TTC549 (cell line): ENCODE data around the gene ACVR1B.

ENCODE experiments used
- FAIRE-seq: peaks from 2 replicates; lab custom pipeline; 2012; peaks lifted over from hg19 to GRCh38; lab: Jason Lieb, UNC

Gene ACVR1B

GRCh38 chr12:51944608-51945233 lies 6.8 kb upstream of the ACVR1B start:
- FAIRE-seq: no peak

GRCh38 chr12:51947246-51947996 lies 4.1 kb upstream of the ACVR1B start:
- FAIRE-seq: no peak

GRCh38 chr12:51948066-51948465 lies 3.4 kb upstream of the ACVR1B start:
- FAIRE-seq: no peak

GRCh38 chr12:51949342-51950030 lies 2.0 kb upstream of the ACVR1B start:
- FAIRE-seq: no peak

GRCh38 chr12:51950682-51951198 lies 759 bp upstream of the ACVR1B start:
- FAIRE-seq: no peak

GRCh38 chr12:51951843-51952722 lies 584 bp downstream of the ACVR1B start:
- FAIRE-seq: no peak

GRCh38 chr12:51953089-51953488 lies 1.6 kb downstream of the ACVR1B start:
- no peak for FAIRE-seq

GRCh38 chr12:51953864-51954263 lies 2.4 kb downstream of the ACVR1B start:
- no peak for FAIRE-seq

GRCh38 chr12:51954561-51955361 lies 3.3 kb downstream of the ACVR1B start:
- FAIRE-seq: no peak

- FAIRE-seq: no peak
Measured at GRCh38 chr12:51955702-51956101, 4.2 kb downstream of the ACVR1B start.

GRCh38 chr12:51958542-51958941 lies 7.0 kb downstream of the ACVR1B start:
- FAIRE-seq: no peak

- FAIRE-seq: no peak
Measured at GRCh38 chr12:51959211-51959610, 7.7 kb downstream of the ACVR1B start.

GRCh38 chr12:51959921-51960320 lies 8.4 kb downstream of the ACVR1B start:
- no peak for FAIRE-seq

GRCh38 chr12:51960488-51960887 lies 9.0 kb downstream of the ACVR1B start:
- FAIRE-seq: no peak

GRCh38 chr12:51960890-51961289 lies 9.4 kb downstream of the ACVR1B start:
- FAIRE-seq: no peak

GRCh38 chr12:51961834-51962233 lies 10.3 kb downstream of the ACVR1B start:
- no peak for FAIRE-seq

GRCh38 chr12:51962737-51963136 lies 11.2 kb downstream of the ACVR1B start:
- no peak for FAIRE-seq

GRCh38 chr12:51963477-51963876 lies 12.0 kb downstream of the ACVR1B start:
- FAIRE-seq: no peak

GRCh38 chr12:51969643-51970042 lies 18.1 kb downstream of the ACVR1B start:
- FAIRE-seq: no peak

GRCh38 chr12:51970904-51971646 lies 19.6 kb downstream of the ACVR1B start:
- FAIRE-seq: no peak
